Measurements from ENCODE around the gene FAM110D. TPM values are rescaled to one million over a fixed set of nuclear protein-coding genes. Genes with fewer than 3 reads are reported as not detected.

Gene FAM110D
- polyA plus RNA-seq, 1 of the 3 experiments (the other 2 are of a cell fraction), result 0.64 TPM

- DNase-seq, result no peak
- 62% methylated on average over 7 of the region's 9 CpGs for WGBS (ENCODE audit: low lambda C conversion rate)
- CTCF ChIA-PET, result interaction anchor here (0.5 to 1.6 kb wide), 3 partner anchors 12 to 52 kb away, joined by 3 to 6 read pairs (median 3); partner anchors contain the start of genes CEP85 and ZNF593
These were observed 22.9 kb downstream of the FAM110D start for GRCh38 chr1:26181586-26182382.

GRCh38 chr1:26182383-26182696, 23.5 kb downstream of the FAM110D start:
- no peaks in the 10 kb centered on the region for H3F3A ChIP-seq (replicated peaks; ENCODE audit: insufficient read depth)
- H3K36me3 ChIP-seq (replicated peaks in 1 of 2; ENCODE audit: control insufficient read depth in 1 of 2, insufficient read depth in 2 of 2, low read length in 1 of 2), result no peaks in the 10 kb centered on the region
- no peak for DNase-seq
- no peaks in the 10 kb centered on the region; a peak in 1 of 4 replicates for H3K4me1 ChIP-seq (ENCODE audit: control insufficient read depth in 1 of 2, insufficient read depth in 2 of 2, low read depth in 1 of 2, low read length in 1 of 2)
- H3K27me3 ChIP-seq (ENCODE audit: insufficient read depth), result no peaks in the 10 kb centered on the region
- no peak overlapping the region for H3K4me3 ChIP-seq (ENCODE audit: low read depth in 2 of 2, low read length in 1 of 2)
- no peak overlapping the region for H2AFZ ChIP-seq (ENCODE audit: low read depth)
- H3K9me2 ChIP-seq, result no peaks in the 10 kb centered on the region
- 62% methylated on average over 5 of the region's 7 CpGs for WGBS (ENCODE audit: low lambda C conversion rate)
- H3K9me3 ChIP-seq, result no peaks in the 10 kb centered on the region
- no peak overlapping the region for H3K27ac ChIP-seq (ENCODE audit: low read depth in 2 of 2, low read length in 1 of 2)
- ChIA-PET POLR2A (no interaction called here), CTCF (interaction anchor here (0.5 to 1.6 kb wide), 3 partner anchors 12 to 52 kb away, joined by 3 to 6 read pairs (median 3); partner anchors contain the start of genes CEP85 and ZNF593)
- TF ChIP-seq RCOR1 (IDR thresholded peaks at IDR 0.05; ENCODE audit: low read length), result no peak
- no peak for TF ChIP-seq SIN3A (IDR thresholded peaks at IDR 0.05; ENCODE audit: borderline replicate concordance, low read depth, low read length)
- TF ChIP-seq EP300 (IDR thresholded peaks at IDR 0.05; ENCODE audit: borderline replicate concordance in 1 of 2, low read depth in 1 of 2, low read length in 1 of 2), result no peak
- TF ChIP-seq POLR2AphosphoS5 (IDR thresholded peaks at IDR 0.05; ENCODE audit: low read depth, low read length), result no peak
- no peak for TF ChIP-seq NFIC (IDR thresholded peaks at IDR 0.05; ENCODE audit: borderline replicate concordance)
- TF ChIP-seq RAD21 (IDR thresholded peaks at IDR 0.05; ENCODE audit: low read length), result no peak
- TF ChIP-seq, protein P1, sequence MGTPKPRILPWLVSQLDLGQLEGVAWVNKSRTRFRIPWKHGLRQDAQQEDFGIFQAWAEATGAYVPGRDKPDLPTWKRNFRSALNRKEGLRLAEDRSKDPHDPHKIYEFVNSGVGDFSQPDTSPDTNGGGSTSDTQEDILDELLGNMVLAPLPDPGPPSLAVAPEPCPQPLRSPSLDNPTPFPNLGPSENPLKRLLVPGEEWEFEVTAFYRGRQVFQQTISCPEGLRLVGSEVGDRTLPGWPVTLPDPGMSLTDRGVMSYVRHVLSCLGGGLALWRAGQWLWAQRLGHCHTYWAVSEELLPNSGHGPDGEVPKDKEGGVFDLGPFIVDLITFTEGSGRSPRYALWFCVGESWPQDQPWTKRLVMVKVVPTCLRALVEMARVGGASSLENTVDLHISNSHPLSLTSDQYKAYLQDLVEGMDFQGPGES (IDR thresholded peaks at IDR 0.05; ENCODE audit: low read depth, low read length), result no peak
- TF ChIP-seq GABPA (IDR thresholded peaks at IDR 0.05; ENCODE audit: low read depth), result no peak
- TF ChIP-seq CHD2 (IDR thresholded peaks at IDR 0.05; ENCODE audit: low read length, partially characterized antibody), result no peak
- TF ChIP-seq NRF1 (IDR thresholded peaks at IDR 0.05; ENCODE audit: low read depth, low read length), result no peak
- TF ChIP-seq MAX (IDR thresholded peaks at IDR 0.05; ENCODE audit: low read depth), result no peak
- no peak for TF ChIP-seq MXI1 (IDR thresholded peaks at IDR 0.05; ENCODE audit: low read depth, low read length)
- no peaks in the 10 kb centered on the region for H4K20me1 ChIP-seq (ENCODE audit: insufficient read depth)
- no peaks in the 10 kb centered on the region for H3K79me2 ChIP-seq (ENCODE audit: insufficient read depth)
- H3K9ac ChIP-seq, result no peak overlapping the region
- no peak overlapping the region for H3K4me2 ChIP-seq

More at GRCh38 chr1:26181586-26182382, 22.9 kb downstream of the FAM110D start:
- H3K36me3 ChIP-seq (replicated peaks in 1 of 2; ENCODE audit: control insufficient read depth in 1 of 2, insufficient read depth in 2 of 2, low read length in 1 of 2), result no peaks in the 10 kb centered on the region
- H3K9me3 ChIP-seq, result no peaks in the 10 kb centered on the region
- H3K9me2 ChIP-seq, result no peaks in the 10 kb centered on the region
- no peak overlapping the region for H3K4me2 ChIP-seq
- POLR2A ChIA-PET, result no interaction called here
- H3K9ac ChIP-seq, result no peak overlapping the region
- no peak overlapping the region for H2AFZ ChIP-seq (ENCODE audit: low read depth)
- no peaks in the 10 kb centered on the region for H3K27me3 ChIP-seq (ENCODE audit: insufficient read depth)
- H4K20me1 ChIP-seq (ENCODE audit: insufficient read depth), result no peaks in the 10 kb centered on the region
- TF ChIP-seq RXRA (IDR thresholded peaks at IDR 0.05; ENCODE audit: borderline replicate concordance, low read depth) (no peak), CTCF (IDR thresholded peaks at IDR 0.05) (no peak), TEAD4 (IDR thresholded peaks at IDR 0.05; ENCODE audit: borderline replicate concordance, insufficient read depth) (no peak)
- TF ChIP-seq, protein P1 (IDR thresholded peaks at IDR 0.05; ENCODE audit: low read depth, low read length), result no peak
- H3K79me2 ChIP-seq (ENCODE audit: insufficient read depth), result no peaks in the 10 kb centered on the region
- H3K27ac ChIP-seq (ENCODE audit: low read depth in 2 of 2, low read length in 1 of 2), result no peak overlapping the region
- H3K4me1 ChIP-seq (ENCODE audit: control insufficient read depth in 1 of 2, insufficient read depth in 2 of 2, low read depth in 1 of 2, low read length in 1 of 2), result no peaks in the 10 kb centered on the region; a peak in 1 of 4 replicates
- H3K4me3 ChIP-seq (ENCODE audit: low read depth in 2 of 2, low read length in 1 of 2), result no peak overlapping the region
- no peaks in the 10 kb centered on the region for H3F3A ChIP-seq (replicated peaks; ENCODE audit: insufficient read depth)
